GM23338 (cell line): ENCODE data around the gene HDAC6. TPM values are rescaled to one million over a fixed set of nuclear protein-coding genes. Genes with fewer than 3 reads are reported as not detected.

ENCODE experiments used
- ATAC-seq: fragments of 200-7000 bp; cut with Tn5 transposase; 3 replicates; pipeline ENCODE4 v1.9.1; 2020
- DNase-seq: peaks from one replicate; pipeline ENCODE4 v3.0.0-alpha.2; 2015; ENCODE audit warnings: low spot score
- H2AFZ ChIP-seq: fragments of 200-600 bp; sonication (generic); 2 replicates; pipeline ENCODE4 v1.8.0; 2016; ENCODE audit warnings: antibody characterized with exemption, mild to moderate bottlenecking, moderate library complexity
- H3F3A ChIP-seq: fragments of 200-600 bp; sonication (generic); replicated peaks from 2 replicates; pipeline ENCODE4 v1.8.0; 2017; ENCODE audit warnings: antibody characterized with exemption, mixed run types, low read depth
- H3K27ac ChIP-seq: fragments of 200-600 bp; sonication (generic); 2 replicates; pipeline ENCODE4 v1.6.1; 2016; ENCODE audit warnings: low read depth
- H3K27me3 ChIP-seq: fragments of 200-600 bp; sonication (generic); 2 replicates; pipeline ENCODE4 v1.8.0; 2016; ENCODE audit warnings: mild to moderate bottlenecking, mixed run types, moderate library complexity; ENCODE audit not compliant: insufficient read depth
- H3K36me3 ChIP-seq: fragments of 200-600 bp; sonication (generic); 2 replicates; pipeline ENCODE4 v1.8.0; 2016; ENCODE audit warnings: mild to moderate bottlenecking; ENCODE audit not compliant: insufficient read depth
- H3K4me1 ChIP-seq: fragments of 200-600 bp; sonication (generic); 2 replicates; pipeline ENCODE4 v1.8.0; 2016; ENCODE audit warnings: mild to moderate bottlenecking, moderate library complexity; ENCODE audit not compliant: insufficient read depth
- H3K4me2 ChIP-seq: fragments of 200-600 bp; sonication (generic); 2 replicates; pipeline ENCODE4 v1.7.1; 2017; ENCODE audit warnings: mixed run types
- H3K4me3 ChIP-seq: fragments of 200-600 bp; sonication (generic); 2 replicates; pipeline ENCODE4 v1.6.1; 2016; ENCODE audit warnings: mixed run types
- H3K79me2 ChIP-seq: fragments of 200-600 bp; sonication (generic); replicated peaks from 2 replicates; pipeline ENCODE4 v1.8.0; 2017; ENCODE audit warnings: mild to moderate bottlenecking; ENCODE audit not compliant: insufficient read depth
- H3K9me2 ChIP-seq: fragments of 200-600 bp; sonication (generic); 2 replicates; pipeline ENCODE4 v1.8.0; 2017; ENCODE audit not compliant: insufficient read depth
- H4K20me1 ChIP-seq: fragments of 200-600 bp; sonication (generic); replicated peaks from 2 replicates; pipeline ENCODE4 v1.8.0; 2017; ENCODE audit warnings: mild to moderate bottlenecking; ENCODE audit not compliant: insufficient read depth
- H3K27ac Mint-ChIP-seq: 2 replicates; pipeline ENCODE4 v1.8.0; 2020; ENCODE audit warnings: inconsistent platforms, mild to moderate bottlenecking, moderate library complexity, mixed read lengths
- H3K27me3 Mint-ChIP-seq: 3 replicates; pipeline ENCODE4 v1.8.0; 2022; ENCODE audit warnings: low read depth, mild to moderate bottlenecking, moderate library complexity, mixed read lengths, inconsistent platforms; ENCODE audit not compliant: insufficient read depth, poor library complexity
- H3K36me3 Mint-ChIP-seq: 3 replicates; pipeline ENCODE4 v1.8.0; 2021; ENCODE audit warnings: low read depth, mild to moderate bottlenecking, inconsistent platforms, moderate library complexity, mixed read lengths
- H3K4me1 Mint-ChIP-seq: 3 replicates; pipeline ENCODE4 v1.8.0; 2020; ENCODE audit warnings: mild to moderate bottlenecking, inconsistent platforms, mixed read lengths
- H3K4me3 Mint-ChIP-seq: 3 replicates; pipeline ENCODE4 v1.8.0; 2021; ENCODE audit warnings: moderate library complexity, mild to moderate bottlenecking, inconsistent platforms, mixed read lengths
- H3K9me3 Mint-ChIP-seq: 3 replicates; pipeline ENCODE4 v1.8.0; 2020; ENCODE audit warnings: moderate library complexity, mild to moderate bottlenecking, inconsistent platforms, mixed read lengths
- CREB1 ChIP-seq: fragments of 250-450 bp; sonication (Bioruptor Pico); IDR thresholded peaks from 2 replicates; pipeline ENCODE4 v1.5.0; 2020; ENCODE audit warnings: low read depth, mild to moderate bottlenecking, moderate library complexity
- EZH2 ChIP-seq: fragments of 200-600 bp; sonication (generic); IDR thresholded peaks from one replicate; pipeline ENCODE4 v1.8.0; 2017; ENCODE audit warnings: antibody characterized with exemption, mild to moderate bottlenecking, low read depth; ENCODE audit not compliant: unreplicated experiment
- EZH2phosphoT487 ChIP-seq: fragments of 200-600 bp; sonication (generic); IDR thresholded peaks from one replicate; pipeline ENCODE4 v1.8.1; 2018; ENCODE audit warnings: antibody characterized with exemption; ENCODE audit not compliant: unreplicated experiment
- JUNB ChIP-seq: IDR thresholded peaks from one replicate; pipeline ENCODE4 v1.6.1; 2016; ENCODE audit warnings: antibody characterized with exemption; ENCODE audit not compliant: unreplicated experiment
- POLR2AphosphoS5 ChIP-seq: IDR thresholded peaks from 2 replicates; pipeline ENCODE4 v1.6.1; 2016; ENCODE audit warnings: antibody characterized with exemption, low read depth
- STAT1 ChIP-seq: IDR thresholded peaks from one replicate; pipeline ENCODE4 v1.6.1; 2016; ENCODE audit warnings: antibody characterized with exemption; ENCODE audit not compliant: unreplicated experiment
- ZNF114 ChIP-seq: fragments of 250-450 bp; sonication (Bioruptor Pico); IDR thresholded peaks from 2 replicates; pipeline ENCODE4 v1.5.0; 2020; ENCODE audit warnings: mild to moderate bottlenecking, moderate library complexity
- ZNF331 ChIP-seq: fragments of 250-450 bp; sonication (Bioruptor Pico); IDR thresholded peaks from 2 replicates; pipeline ENCODE4 v1.5.0; 2020; ENCODE audit warnings: low read depth, mild to moderate bottlenecking, moderate library complexity
- polyA plus RNA-seq: library from polyadenylated mRNA; unstranded; fragments of >200 nt; fragmentation: Nextera tagmentation; extraction: Ambion mirVana; gene quantifications from 2 replicates; pipeline ENCODE4 v1.2.1, GENCODE V29; 2016
- total RNA-seq: library from RNA; depleted of rRNA; stranded (reverse); fragments of >200 nt; shearing (Covaris generic); gene quantifications from 2 replicates; pipeline ENCODE4 v1.2.3, GENCODE V29; 2014
- TF ChIP-seq, protein P1 (sequence below), 2 experiments: fragments of 200-600 bp in 1 of 2; sonication (generic) in 1 of 2; conservative IDR thresholded peaks; 2 replicates each; pipeline versions ENCODE4 v1.5.1 to v1.6.1; 2016 to 2017; ENCODE audit warnings: antibody characterized with exemption in 2 of 2, low read depth in 2 of 2, mild to moderate bottlenecking in 2 of 2, moderate library complexity in 1 of 2
- TF ChIP-seq, protein P2 (sequence below): fragments of 250-450 bp; sonication (Bioruptor Pico); IDR thresholded peaks from 2 replicates; pipeline ENCODE4 v1.5.0; 2020; ENCODE audit warnings: mild to moderate bottlenecking, moderate library complexity

The HDAC6 gene
- total and polyA plus RNA-seq, 2 experiments from 2014 or later = 33.0 to 49.8 TPM

DNA sequence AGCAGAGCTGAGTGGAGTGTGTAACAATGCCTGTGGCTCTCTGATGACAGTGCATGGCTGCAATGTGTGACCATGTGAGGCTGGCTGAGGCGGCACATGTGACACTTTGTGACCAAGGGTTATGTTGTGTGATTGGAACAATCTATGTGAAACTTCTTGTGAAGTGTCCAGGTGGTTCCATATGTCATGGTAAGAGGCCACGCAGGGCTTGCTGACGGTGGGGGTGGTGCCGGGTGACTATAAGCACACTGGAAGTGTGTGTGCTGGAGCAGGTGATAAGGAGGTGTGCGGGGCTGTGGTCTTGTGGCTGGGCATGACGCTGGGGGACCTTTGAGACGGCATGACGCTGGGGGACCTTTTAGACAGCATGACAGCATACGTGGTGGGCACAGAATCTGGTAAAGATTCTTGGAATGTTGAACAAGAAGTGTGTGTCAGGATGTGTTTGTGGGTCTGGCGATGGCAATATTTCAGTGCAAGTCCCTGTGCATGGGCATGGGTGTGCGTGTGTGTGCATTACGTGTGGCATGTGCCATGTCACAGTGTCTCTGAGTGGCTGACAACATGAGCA lies 7.4 kb upstream of the HDAC6 start:
- H3K27ac ChIP-seq = no peak overlapping the region
- H3K36me3 Mint-ChIP-seq = no peaks in the 10 kb centered on the region
- no peaks in the 10 kb centered on the region for H3K4me1 ChIP-seq
- no peaks in the 10 kb centered on the region for H3F3A ChIP-seq
- no peak overlapping the region for H3K27ac Mint-ChIP-seq
- H3K4me2 ChIP-seq = no peak overlapping the region
- TF ChIP-seq POLR2AphosphoS5 = no peak
- TF ChIP-seq, protein P1, sequence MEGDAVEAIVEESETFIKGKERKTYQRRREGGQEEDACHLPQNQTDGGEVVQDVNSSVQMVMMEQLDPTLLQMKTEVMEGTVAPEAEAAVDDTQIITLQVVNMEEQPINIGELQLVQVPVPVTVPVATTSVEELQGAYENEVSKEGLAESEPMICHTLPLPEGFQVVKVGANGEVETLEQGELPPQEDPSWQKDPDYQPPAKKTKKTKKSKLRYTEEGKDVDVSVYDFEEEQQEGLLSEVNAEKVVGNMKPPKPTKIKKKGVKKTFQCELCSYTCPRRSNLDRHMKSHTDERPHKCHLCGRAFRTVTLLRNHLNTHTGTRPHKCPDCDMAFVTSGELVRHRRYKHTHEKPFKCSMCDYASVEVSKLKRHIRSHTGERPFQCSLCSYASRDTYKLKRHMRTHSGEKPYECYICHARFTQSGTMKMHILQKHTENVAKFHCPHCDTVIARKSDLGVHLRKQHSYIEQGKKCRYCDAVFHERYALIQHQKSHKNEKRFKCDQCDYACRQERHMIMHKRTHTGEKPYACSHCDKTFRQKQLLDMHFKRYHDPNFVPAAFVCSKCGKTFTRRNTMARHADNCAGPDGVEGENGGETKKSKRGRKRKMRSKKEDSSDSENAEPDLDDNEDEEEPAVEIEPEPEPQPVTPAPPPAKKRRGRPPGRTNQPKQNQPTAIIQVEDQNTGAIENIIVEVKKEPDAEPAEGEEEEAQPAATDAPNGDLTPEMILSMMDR (conservative IDR thresholded peaks at IDR 0.05; ENCODE audit: low read depth in 2 of 2) = no peak
- no peak for TF ChIP-seq CREB1 (CRISPR knock-in tag)
- TF ChIP-seq EZH2 = no peak
- TF ChIP-seq, protein P2, sequence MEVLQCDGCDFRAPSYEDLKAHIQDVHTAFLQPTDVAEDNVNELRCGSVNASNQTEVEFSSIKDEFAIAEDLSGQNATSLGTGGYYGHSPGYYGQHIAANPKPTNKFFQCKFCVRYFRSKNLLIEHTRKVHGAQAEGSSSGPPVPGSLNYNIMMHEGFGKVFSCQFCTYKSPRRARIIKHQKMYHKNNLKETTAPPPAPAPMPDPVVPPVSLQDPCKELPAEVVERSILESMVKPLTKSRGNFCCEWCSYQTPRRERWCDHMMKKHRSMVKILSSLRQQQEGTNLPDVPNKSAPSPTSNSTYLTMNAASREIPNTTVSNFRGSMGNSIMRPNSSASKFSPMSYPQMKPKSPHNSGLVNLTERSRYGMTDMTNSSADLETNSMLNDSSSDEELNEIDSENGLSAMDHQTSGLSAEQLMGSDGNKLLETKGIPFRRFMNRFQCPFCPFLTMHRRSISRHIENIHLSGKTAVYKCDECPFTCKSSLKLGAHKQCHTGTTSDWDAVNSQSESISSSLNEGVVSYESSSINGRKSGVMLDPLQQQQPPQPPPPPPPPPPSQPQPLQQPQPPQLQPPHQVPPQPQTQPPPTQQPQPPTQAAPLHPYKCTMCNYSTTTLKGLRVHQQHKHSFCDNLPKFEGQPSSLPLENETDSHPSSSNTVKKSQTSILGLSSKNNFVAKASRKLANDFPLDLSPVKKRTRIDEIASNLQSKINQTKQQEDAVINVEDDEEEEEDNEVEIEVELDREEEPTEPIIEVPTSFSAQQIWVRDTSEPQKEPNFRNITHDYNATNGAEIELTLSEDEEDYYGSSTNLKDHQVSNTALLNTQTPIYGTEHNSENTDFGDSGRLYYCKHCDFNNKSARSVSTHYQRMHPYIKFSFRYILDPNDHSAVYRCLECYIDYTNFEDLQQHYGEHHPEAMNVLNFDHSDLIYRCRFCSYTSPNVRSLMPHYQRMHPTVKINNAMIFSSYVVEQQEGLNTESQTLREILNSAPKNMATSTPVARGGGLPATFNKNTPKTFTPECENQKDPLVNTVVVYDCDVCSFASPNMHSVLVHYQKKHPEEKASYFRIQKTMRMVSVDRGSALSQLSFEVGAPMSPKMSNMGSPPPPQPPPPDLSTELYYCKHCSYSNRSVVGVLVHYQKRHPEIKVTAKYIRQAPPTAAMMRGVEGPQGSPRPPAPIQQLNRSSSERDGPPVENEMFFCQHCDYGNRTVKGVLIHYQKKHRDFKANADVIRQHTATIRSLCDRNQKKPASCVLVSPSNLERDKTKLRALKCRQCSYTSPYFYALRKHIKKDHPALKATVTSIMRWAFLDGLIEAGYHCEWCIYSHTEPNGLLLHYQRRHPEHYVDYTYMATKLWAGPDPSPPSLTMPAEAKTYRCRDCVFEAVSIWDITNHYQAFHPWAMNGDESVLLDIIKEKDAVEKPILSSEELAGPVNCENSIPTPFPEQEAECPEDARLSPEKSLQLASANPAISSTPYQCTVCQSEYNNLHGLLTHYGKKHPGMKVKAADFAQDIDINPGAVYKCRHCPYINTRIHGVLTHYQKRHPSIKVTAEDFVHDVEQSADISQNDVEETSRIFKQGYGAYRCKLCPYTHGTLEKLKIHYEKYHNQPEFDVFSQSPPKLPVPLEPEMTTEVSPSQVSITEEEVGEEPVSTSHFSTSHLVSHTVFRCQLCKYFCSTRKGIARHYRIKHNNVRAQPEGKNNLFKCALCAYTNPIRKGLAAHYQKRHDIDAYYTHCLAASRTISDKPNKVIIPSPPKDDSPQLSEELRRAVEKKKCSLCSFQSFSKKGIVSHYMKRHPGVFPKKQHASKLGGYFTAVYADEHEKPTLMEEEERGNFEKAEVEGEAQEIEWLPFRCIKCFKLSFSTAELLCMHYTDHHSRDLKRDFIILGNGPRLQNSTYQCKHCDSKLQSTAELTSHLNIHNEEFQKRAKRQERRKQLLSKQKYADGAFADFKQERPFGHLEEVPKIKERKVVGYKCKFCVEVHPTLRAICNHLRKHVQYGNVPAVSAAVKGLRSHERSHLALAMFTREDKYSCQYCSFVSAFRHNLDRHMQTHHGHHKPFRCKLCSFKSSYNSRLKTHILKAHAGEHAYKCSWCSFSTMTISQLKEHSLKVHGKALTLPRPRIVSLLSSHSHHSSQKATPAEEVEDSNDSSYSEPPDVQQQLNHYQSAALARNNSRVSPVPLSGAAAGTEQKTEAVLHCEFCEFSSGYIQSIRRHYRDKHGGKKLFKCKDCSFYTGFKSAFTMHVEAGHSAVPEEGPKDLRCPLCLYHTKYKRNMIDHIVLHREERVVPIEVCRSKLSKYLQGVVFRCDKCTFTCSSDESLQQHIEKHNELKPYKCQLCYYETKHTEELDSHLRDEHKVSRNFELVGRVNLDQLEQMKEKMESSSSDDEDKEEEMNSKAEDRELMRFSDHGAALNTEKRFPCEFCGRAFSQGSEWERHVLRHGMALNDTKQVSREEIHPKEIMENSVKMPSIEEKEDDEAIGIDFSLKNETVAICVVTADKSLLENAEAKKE = no peak
- no peak for TF ChIP-seq ZNF114
- TF ChIP-seq ZNF331 (CRISPR knock-in tag) = no peak
- no peak for TF ChIP-seq EZH2phosphoT487
- TF ChIP-seq JUNB = no peak
- TF ChIP-seq STAT1 = no peak
- H3K4me3 Mint-ChIP-seq = no peak overlapping the region
- H3K4me1 Mint-ChIP-seq = no peaks in the 10 kb centered on the region
- H2AFZ ChIP-seq = no peak overlapping the region
- H3K27me3 ChIP-seq = no peaks in the 10 kb centered on the region
- no peaks in the 10 kb centered on the region for H4K20me1 ChIP-seq
- H3K4me3 ChIP-seq = no peak overlapping the region
- H3K9me2 ChIP-seq = no peaks in the 10 kb centered on the region
- DNase-seq (no peak), ATAC-seq (no peak)
- no peaks in the 10 kb centered on the region for H3K9me3 Mint-ChIP-seq
- no peaks in the 10 kb centered on the region for H3K79me2 ChIP-seq
- peaks cover 7% of the 10 kb centered on the region for H3K27me3 Mint-ChIP-seq
- no peaks in the 10 kb centered on the region for H3K36me3 ChIP-seq
